Right cardiac atrium (tissue), 5 donors: ENCODE data around the gene UMAD1. TPM values are rescaled to one million over a fixed set of nuclear protein-coding genes. Genes with fewer than 3 reads are reported as not detected.

Experiments used
- ATAC-seq, 2 donors: fragments of 200-7000 bp; cut with Tn5 transposase; one replicate each; pipeline versions ENCODE4 v1.8.0 to v1.9.1; 2020; ENCODE audit warnings: moderate library complexity in 2 of 2, mild to moderate bottlenecking in 1 of 2
- DNase-seq, 3 donors: peaks; one replicate each; pipeline ENCODE4 v3.0.0-alpha.2; 2020
- H3K27ac ChIP-seq: one replicate; pipeline ENCODE4 v1.5.1; 2013; ENCODE audit warnings: mild to moderate bottlenecking, low read length, control low read depth, moderate library complexity
- H3K27me3 ChIP-seq: one replicate; pipeline ENCODE4 v1.6.1; 2013; ENCODE audit not compliant: control insufficient read depth, insufficient read depth
- H3K4me1 ChIP-seq: one replicate; pipeline ENCODE4 v1.6.1; 2013; ENCODE audit warnings: low read length; ENCODE audit not compliant: control insufficient read depth, insufficient read depth
- H3K4me3 ChIP-seq: one replicate; pipeline ENCODE4 v1.5.1; 2013; ENCODE audit warnings: low read length, control low read depth
- H3K9me3 ChIP-seq: one replicate; pipeline ENCODE4 v1.6.1; 2013; ENCODE audit warnings: low read length; ENCODE audit not compliant: control insufficient read depth
- WGBS: extraction: QIAGEN DNeasy Blood & Tissue Kit; methylation state at CpG from one replicate; pipeline ENCODE4 v1.1.7; 2013; 5-methylcytosine and 5-hydroxymethylcytosine counted together
- intact Hi-C, 4 donors: fragments of 100-400 bp; cut with DNase I; formaldehyde crosslinking; loops; one replicate each; pipeline versions ENCODE4 v1.11.0 to v1.14.0; 2022 to 2023
- polyA plus RNA-seq: library from polyadenylated mRNA; stranded (reverse); fragments of 200-250 nt; gene quantifications from one replicate; pipeline ENCODE4 v1.2.3, GENCODE V29; 2013
- total RNA-seq, 4 donors: library from RNA; stranded (reverse); fragmentation: NEBNext Ultra II Directional; extraction: Animal tissue kit (Norgen Biotek cat#: 25700); gene quantifications; one replicate each; pipeline ENCODE4 v1.2.1, GENCODE V29; 2021
- donor health status: healthy with polysubstance abuse.
- donor health status: DM: no; HTN: yes; CAD: no.
- donor health status: DM: no; HTN: no; CAD: no.
- donor health status: DM: no; HTN: yes; CAD: no; lungs with severe emphysema.
- donor health status: DM: yes; HTN: yes; CAD: no.

Gene UMAD1
- total and polyA plus RNA-seq, 5 donors, result 8.0 to 14.6 (median 12.8) TPM

- ATAC-seq (no peak), DNase-seq (no peak)
- intact Hi-C loops, result no loop called here
- no peaks in the 10 kb centered on the region for H3K27me3 ChIP-seq
- H3K27ac ChIP-seq, result no peak overlapping the region
- H3K4me3 ChIP-seq, result no peak overlapping the region
- H3K9me3 ChIP-seq, result no peaks in the 10 kb centered on the region
- H3K4me1 ChIP-seq, result peaks cover 3% of the 10 kb centered on the region
Measured at GRCh38 chr7:7693881-7694280, 53.3 kb downstream of the UMAD1 start.

GRCh38 chr7:7694542-7694941 lies 54.0 kb downstream of the UMAD1 start:
- no peaks in the 10 kb centered on the region for H3K9me3 ChIP-seq
- H3K4me1 ChIP-seq, result peaks cover 6% of the 10 kb centered on the region
- H3K27me3 ChIP-seq, result no peaks in the 10 kb centered on the region
- intact Hi-C loops, result no loop called here
- H3K4me3 ChIP-seq, result no peak overlapping the region
- H3K27ac ChIP-seq, result no peak overlapping the region
- ATAC-seq, result peak in 1 of 2 donors; percentile 57
- no peak for DNase-seq
- 66% methylated on average over 3 of the region's 3 CpGs for WGBS

GRCh38 chr7:7695111-7695817 lies 54.7 kb downstream of the UMAD1 start:
- intact Hi-C loops, result no loop called here
- Histone ChIP-seq H3K4me3 (no peak overlapping the region), H3K9me3 (no peaks in the 10 kb centered on the region), H3K27ac (peak overlapping the region; percentile 74), H3K27me3 (no peaks in the 10 kb centered on the region), H3K4me1 (peaks cover 8% of the 10 kb centered on the region)
- 23% methylated on average over 5 of the region's 5 CpGs for WGBS
- ATAC-seq, result peak; percentile 31 to 44
- DNase-seq, result no peak

- intact Hi-C loops, result no loop called here
Measured at GRCh38 chr7:7696458-7697119, 56.0 kb downstream of the UMAD1 start.

GRCh38 chr7:7698930-7699329 lies 58.4 kb downstream of the UMAD1 start:
- Histone ChIP-seq H3K27ac (peak overlapping the region; percentile 23), H3K4me1 (peaks cover 8% of the 10 kb centered on the region), H3K4me3 (no peak overlapping the region), H3K9me3 (no peaks in the 10 kb centered on the region), H3K27me3 (no peaks in the 10 kb centered on the region)
- peak in 1 of 2 donors; percentile 46 for ATAC-seq
- intact Hi-C loops, result no loop called here
- 52% methylated on average over 2 of the region's 2 CpGs for WGBS
- peak in 2 of 3 donors; percentile 55 to 60 for DNase-seq

More at GRCh38 chr7:7696458-7697119, 56.0 kb downstream of the UMAD1 start:
- 58% methylated on average over 3 of the region's 3 CpGs for WGBS
- no peaks in the 10 kb centered on the region for H3K9me3 ChIP-seq
- no peaks in the 10 kb centered on the region for H3K27me3 ChIP-seq
- H3K4me1 ChIP-seq, result peaks cover 8% of the 10 kb centered on the region
- ATAC-seq, result peak in 1 of 2 donors; percentile 45
- H3K27ac ChIP-seq, result no peak overlapping the region
- H3K4me3 ChIP-seq, result no peak overlapping the region
- no peak for DNase-seq

GRCh38 chr7:7699380-7699779 lies 58.8 kb downstream of the UMAD1 start:
- Histone ChIP-seq H3K9me3 (no peaks in the 10 kb centered on the region), H3K4me1 (peaks cover 8% of the 10 kb centered on the region), H3K27me3 (no peaks in the 10 kb centered on the region), H3K27ac (no peak overlapping the region), H3K4me3 (peak overlapping the region; percentile 25)
- DNase-seq, result no peak
- ATAC-seq, result peak in 1 of 2 donors; percentile 12
- intact Hi-C loops, result no loop called here

GRCh38 chr7:7699970-7700369 lies 59.4 kb downstream of the UMAD1 start:
- ATAC-seq, result no peak
- Histone ChIP-seq H3K9me3 (no peaks in the 10 kb centered on the region), H3K27ac (no peak overlapping the region), H3K4me1 (peaks cover 8% of the 10 kb centered on the region), H3K4me3 (no peak overlapping the region), H3K27me3 (no peaks in the 10 kb centered on the region)
- intact Hi-C loops, result no loop called here
- DNase-seq, result no peak

GRCh38 chr7:7701527-7701926 lies 61.0 kb downstream of the UMAD1 start:
- intact Hi-C loops, result no loop called here
- H3K9me3 ChIP-seq, result no peaks in the 10 kb centered on the region
- H3K27ac ChIP-seq, result no peak overlapping the region
- no peak overlapping the region for H3K4me3 ChIP-seq
- peaks cover 6% of the 10 kb centered on the region for H3K4me1 ChIP-seq
- 98% methylated on average over 1 of the region's 1 CpG for WGBS
- DNase-seq (no peak), ATAC-seq (no peak)
- no peaks in the 10 kb centered on the region for H3K27me3 ChIP-seq

- intact Hi-C loops, result no loop called here
- DNase-seq (no peak), ATAC-seq (no peak)
- Histone ChIP-seq H3K27ac (no peak overlapping the region), H3K9me3 (no peaks in the 10 kb centered on the region), H3K4me3 (no peak overlapping the region), H3K4me1 (peaks cover 6% of the 10 kb centered on the region), H3K27me3 (no peaks in the 10 kb centered on the region)
- 78% methylated on average over 4 of the region's 4 CpGs for WGBS
Measured at GRCh38 chr7:7702826-7703225, 62.3 kb downstream of the UMAD1 start.

GRCh38 chr7:7703427-7703826 lies 62.9 kb downstream of the UMAD1 start:
- ATAC-seq, result no peak
- peaks cover 6% of the 10 kb centered on the region for H3K4me1 ChIP-seq
- no peak for DNase-seq
- intact Hi-C loops, result no loop called here
- no peak overlapping the region for H3K4me3 ChIP-seq
- WGBS, result 97% methylated on average over 7 of the region's 7 CpGs
- H3K27me3 ChIP-seq, result no peaks in the 10 kb centered on the region
- no peak overlapping the region for H3K27ac ChIP-seq
- no peaks in the 10 kb centered on the region for H3K9me3 ChIP-seq

- WGBS, result 90% methylated on average over 4 of the region's 4 CpGs
- Histone ChIP-seq H3K27ac (no peak overlapping the region), H3K4me1 (peaks cover 1% of the 10 kb centered on the region), H3K27me3 (no peaks in the 10 kb centered on the region), H3K4me3 (no peak overlapping the region), H3K9me3 (no peaks in the 10 kb centered on the region)
- DNase-seq (no peak), ATAC-seq (no peak)
- intact Hi-C loops, result no loop called here
Measured at GRCh38 chr7:7704867-7705266, 64.3 kb downstream of the UMAD1 start.
